Peyer's patch (tissue), 4 donors: Measurements from ENCODE around the gene MXRA8.

ENCODE experiments used
- CTCF ChIP-seq, 6 experiments: fragments of 450-650 bp in 4 of 6; fragments of 200-600 bp in 2 of 6; sonication (generic) in 1 of 6; IDR thresholded peaks; one replicate each; pipeline ENCODE4 v1.5.1; 2017 to 2019; ENCODE audit warnings: antibody characterized with exemption in 6 of 6, mild to moderate bottlenecking in 3 of 6, moderate library complexity in 1 of 6
- POLR2A ChIP-seq, 2 donors: fragments of 450-650 bp; IDR thresholded peaks; one replicate each; pipeline ENCODE4 v1.5.1; 2017; ENCODE audit warnings: antibody characterized with exemption in 2 of 2, mild to moderate bottlenecking in 2 of 2, moderate library complexity in 2 of 2

GRCh38 chr1:1310109-1310385 is 48.3 kb downstream of the MXRA8 start:
- TF ChIP-seq CTCF (IDR thresholded peaks at IDR 0.05) (no peak), POLR2A (IDR thresholded peaks at IDR 0.05) (no peak)
